Aorta (tissue), 5 donors: ENCODE results near the gene PALLD. TPM values are rescaled to one million over a fixed set of nuclear protein-coding genes. Genes with fewer than 3 reads are reported as not detected.

Experiments
- ATAC-seq: fragments of 200-7000 bp; cut with Tn5 transposase; one replicate; pipeline ENCODE4 v1.9.1; 2022; ENCODE audit warnings: moderate library complexity; ENCODE audit not compliant: low FRiP score
- DNase-seq, 2 donors: peaks; one replicate each; pipeline ENCODE4 v3.0.0-alpha.2; 2020
- H3K27ac ChIP-seq, 2 donors: one replicate each; pipeline ENCODE4 v1.5.1; 2013; ENCODE audit warnings: low read length in 2 of 2, mild to moderate bottlenecking in 2 of 2, moderate library complexity in 2 of 2, control low read depth in 1 of 2, inconsistent platforms in 1 of 2, low read depth in 1 of 2
- H3K27me3 ChIP-seq, 2 donors: one replicate each; pipeline ENCODE4 v1.6.1; 2013; ENCODE audit warnings: control low read depth in 1 of 2, low read length in 1 of 2, mild to moderate bottlenecking in 1 of 2, moderate library complexity in 1 of 2; ENCODE audit not compliant: insufficient read depth in 2 of 2, control insufficient read depth in 1 of 2
- H3K36me3 ChIP-seq, 2 donors: one replicate each; pipeline ENCODE4 v1.6.1; 2013; ENCODE audit warnings: control low read depth in 1 of 2, low read length in 1 of 2, mild to moderate bottlenecking in 1 of 2; ENCODE audit not compliant: insufficient read depth in 2 of 2, control insufficient read depth in 1 of 2
- H3K4me1 ChIP-seq, 2 donors: one replicate each; pipeline ENCODE4 v1.6.1; 2013; ENCODE audit warnings: low read length in 2 of 2, control low read depth in 1 of 2, mild to moderate bottlenecking in 1 of 2, moderate library complexity in 1 of 2; ENCODE audit not compliant: insufficient read depth in 2 of 2, control insufficient read depth in 1 of 2
- H3K4me3 ChIP-seq, 2 donors: one replicate each; pipeline ENCODE4 v1.5.1; 2013; ENCODE audit warnings: low read length in 2 of 2, control low read depth in 1 of 2, mild to moderate bottlenecking in 1 of 2
- H3K9me3 ChIP-seq: one replicate; pipeline ENCODE4 v1.6.1; 2013; ENCODE audit warnings: mild to moderate bottlenecking, low read length; ENCODE audit not compliant: control insufficient read depth
- WGBS, 2 donors: extraction: QIAGEN DNeasy Blood & Tissue Kit; methylation state at CpG; one replicate each; pipeline ENCODE4 v1.1.7; 2013; 5-methylcytosine and 5-hydroxymethylcytosine counted together
- intact Hi-C, 2 donors: fragments of 100-400 bp; cut with DNase I; formaldehyde crosslinking; loops; one replicate each; pipeline versions ENCODE4 v1.14.2 to v1.15.0; 2022
- polyA plus RNA-seq, 2 donors: library from polyadenylated mRNA; stranded (reverse); fragments of 200-250 nt; gene quantifications; one replicate each; pipeline ENCODE4 v1.2.3, GENCODE V29; 2013
- total RNA-seq, 2 donors: library from RNA; stranded (reverse); fragmentation: NEBNext Ultra II Directional; extraction: Animal tissue kit (Norgen Biotek cat#: 25700); gene quantifications; one replicate each; pipeline ENCODE4 v1.2.1, GENCODE V29; 2021
- donor health status: healthy with polysubstance abuse.
- donor health status: Bipolar disorder and iron deficiency.
- donor health status: DM: no; HTN: no; CAD: no.
- donor health status: DM: no; HTN: no; CAD: no.
- donor health status: DM: yes; HTN: yes; CAD: no.

PALLD gene
- total and polyA plus RNA-seq, 4 donors = 253 to 626 (median 464) TPM

DNA sequence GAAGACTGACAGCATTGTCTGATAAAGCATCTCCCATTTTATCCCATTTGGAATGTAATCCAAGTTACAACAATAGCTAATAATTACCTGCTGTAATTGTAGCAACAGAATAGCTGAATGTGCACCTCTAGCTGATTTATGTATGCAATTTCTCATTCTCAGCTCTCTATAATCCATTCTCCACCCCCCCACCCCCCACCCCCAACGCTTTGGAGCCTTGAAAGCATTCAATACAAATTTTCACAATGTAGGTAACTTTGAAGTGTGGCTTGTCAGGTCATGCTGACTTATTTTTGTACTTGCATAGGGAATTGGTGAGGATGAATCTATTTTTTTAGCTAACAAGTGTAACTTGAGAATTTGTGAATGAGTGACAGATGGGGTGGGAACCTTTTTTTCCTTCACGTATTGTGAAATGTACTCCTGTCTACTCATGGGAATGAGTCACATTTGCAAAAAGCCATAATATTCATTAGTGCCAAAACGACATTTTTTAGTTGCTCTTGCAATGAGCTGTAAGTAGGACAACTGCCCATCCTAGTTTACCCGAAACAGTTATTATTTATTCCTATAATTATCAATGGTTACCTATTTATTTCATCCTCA is 159.3 kb downstream of the PALLD start:
- no peak for ATAC-seq
- Histone ChIP-seq H3K9me3 (no peaks in the 10 kb centered on the region), H3K36me3 (no peaks in the 10 kb centered on the region), H3K4me1 (peaks cover 2 to 4% of the 10 kb centered on the region in 2 donors), H3K27me3 (no peaks in the 10 kb centered on the region), H3K4me3 (no peak overlapping the region), H3K27ac (no peak overlapping the region)
- intact Hi-C loops = loop anchor here in 1 of 2 donors (5.0 kb wide), 1 partner anchor 39 kb away; no protein-coding TSS in a partner anchor
- no peak for DNase-seq
- whole genome bisulfite sequencing, 2 donors = 29 to 33% methylated on average over 4 of the region's 4 CpGs

DNA sequence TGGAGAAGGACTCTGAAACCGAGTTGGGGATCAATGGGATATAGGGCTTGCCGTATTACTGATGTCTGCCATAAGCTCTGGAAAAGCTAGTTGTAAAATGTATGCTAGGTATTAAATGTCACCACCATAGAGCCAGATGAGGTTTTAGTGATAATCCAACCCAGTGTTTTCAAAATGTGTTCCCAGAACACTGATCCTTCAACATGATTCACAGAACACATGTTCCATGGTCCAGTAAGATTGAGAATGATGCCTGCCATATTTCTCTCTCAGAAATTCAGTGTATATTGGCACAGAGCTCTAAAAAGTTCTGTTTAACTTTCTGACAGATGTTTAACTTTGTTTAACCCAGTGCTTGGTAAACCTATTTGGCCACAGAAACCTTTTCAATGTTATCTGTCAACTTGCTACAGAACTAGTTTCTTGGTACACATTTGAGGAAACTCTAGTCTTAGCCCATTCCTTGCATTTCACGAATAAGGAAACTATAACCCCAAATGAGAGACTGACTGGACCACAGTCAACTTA is 160.2 kb downstream of the PALLD start:
- intact Hi-C loops = loop anchor here in 1 of 2 donors (5.0 kb wide), 1 partner anchor 40 kb away; no protein-coding TSS in a partner anchor
- Histone ChIP-seq H3K9me3 (no peaks in the 10 kb centered on the region), H3K27me3 (no peaks in the 10 kb centered on the region), H3K36me3 (no peaks in the 10 kb centered on the region), H3K4me3 (no peak overlapping the region), H3K4me1 (peaks cover 2 to 4% of the 10 kb centered on the region in 2 donors), H3K27ac (no peak overlapping the region)
- 82 to 89% methylated on average over 3 of the region's 3 CpGs for WGBS, 2 donors
- DNase-seq (no peak), ATAC-seq (no peak)

DNA sequence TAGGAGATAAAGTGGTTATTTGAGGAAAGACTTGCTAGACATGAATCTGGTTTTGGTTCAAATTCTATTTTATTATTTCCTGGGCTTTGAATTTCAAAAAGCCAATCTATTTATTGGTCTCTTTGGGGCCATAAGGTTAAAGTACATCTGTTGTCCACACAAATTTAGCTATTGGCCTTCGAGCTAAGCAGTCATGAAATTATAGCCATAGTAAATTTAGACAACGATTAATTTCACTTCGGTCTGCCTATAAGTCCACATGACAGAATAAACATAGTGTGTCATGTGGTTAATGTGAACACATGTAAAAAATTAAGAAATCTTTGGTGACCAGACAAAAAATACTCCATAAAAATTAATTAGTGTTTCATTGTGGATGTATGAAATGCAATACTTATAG is 161.9 kb downstream of the PALLD start:
- Histone ChIP-seq H3K4me3 (no peak overlapping the region), H3K27me3 (no peaks in the 10 kb centered on the region), H3K4me1 (peaks cover 2 to 4% of the 10 kb centered on the region in 2 donors), H3K36me3 (no peaks in the 10 kb centered on the region), H3K27ac (no peak overlapping the region), H3K9me3 (no peaks in the 10 kb centered on the region)
- intact Hi-C loops = loop anchor here in 1 of 2 donors (5.0 kb wide), 1 partner anchor 41 kb away; no protein-coding TSS in a partner anchor
- 84 to 88% methylated on average over 3 of the region's 3 CpGs for WGBS, 2 donors
- DNase-seq = no peak
- ATAC-seq = no peak

- DNase-seq (no peak), ATAC-seq (no peak)
- Histone ChIP-seq H3K27me3 (no peaks in the 10 kb centered on the region), H3K4me3 (no peak overlapping the region), H3K27ac (no peak overlapping the region), H3K36me3 (no peaks in the 10 kb centered on the region), H3K9me3 (no peaks in the 10 kb centered on the region), H3K4me1 (peaks cover 3 to 4% of the 10 kb centered on the region in 2 donors)
- 75 to 77% methylated on average over 3 of the region's 3 CpGs for WGBS, 2 donors
- intact Hi-C loops = loop anchor here in 1 of 2 donors (5.0 kb wide), 1 partner anchor 43 kb away; no protein-coding TSS in a partner anchor
These were observed 163.1 kb downstream of the PALLD start for GRCh38 chr4:168659741-168660465.

- Histone ChIP-seq H3K9me3 (no peaks in the 10 kb centered on the region), H3K27ac (no peak overlapping the region), H3K4me3 (no peak overlapping the region), H3K27me3 (no peaks in the 10 kb centered on the region), H3K4me1 (peaks cover 0 to 1% of the 10 kb centered on the region in 2 donors), H3K36me3 (no peaks in the 10 kb centered on the region)
- 35 to 39% methylated on average over 1 of the region's 1 CpG for whole genome bisulfite sequencing, 2 donors
- DNase-seq (no peak), ATAC-seq (no peak)
- intact Hi-C loops = no loop called here
These were observed 165.6 kb downstream of the PALLD start for GRCh38 chr4:168662297-168662984.

- DNase-seq (no peak), ATAC-seq (no peak)
- intact Hi-C loops = no loop called here
- H3K27ac ChIP-seq = no peak overlapping the region
- H3K4me3 ChIP-seq = no peak overlapping the region
- H3K9me3 ChIP-seq = no peaks in the 10 kb centered on the region
- no peaks in the 10 kb centered on the region for H3K27me3 ChIP-seq
- WGBS, 2 donors = 84 to 91% methylated on average over 2 of the region's 2 CpGs
- H3K36me3 ChIP-seq = no peaks in the 10 kb centered on the region
- peaks cover 0 to 1% of the 10 kb centered on the region in 2 donors for H3K4me1 ChIP-seq
These were observed 167.5 kb downstream of the PALLD start for GRCh38 chr4:168664242-168664891.

DNA sequence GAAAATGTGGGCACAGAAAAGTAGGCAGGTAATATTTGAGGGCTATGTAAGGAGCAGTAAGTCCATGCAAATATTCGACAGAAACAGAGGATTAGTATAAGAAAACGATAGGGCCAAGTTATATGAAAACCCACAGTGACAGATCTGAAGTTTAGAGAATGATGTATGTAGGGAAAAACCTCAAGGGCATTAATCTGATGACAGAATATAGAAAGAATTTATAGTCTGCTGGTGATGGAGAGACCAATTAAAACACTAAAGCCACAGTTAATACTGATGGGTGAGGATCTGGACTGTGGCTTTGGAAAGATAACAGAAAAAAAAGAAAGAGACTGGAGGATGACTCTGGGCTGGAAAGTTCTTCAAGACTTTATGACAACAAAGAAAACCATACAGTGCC is 169.7 kb downstream of the PALLD start:
- H3K4me1 ChIP-seq = peaks cover 0 to 1% of the 10 kb centered on the region in 2 donors
- H3K27ac ChIP-seq = no peak overlapping the region
- 11 to 16% methylated on average over 2 of the region's 2 CpGs for WGBS, 2 donors
- H3K4me3 ChIP-seq = no peak overlapping the region
- H3K9me3 ChIP-seq = no peaks in the 10 kb centered on the region
- intact Hi-C loops = no loop called here
- H3K27me3 ChIP-seq = no peaks in the 10 kb centered on the region
- H3K36me3 ChIP-seq = no peaks in the 10 kb centered on the region
- ATAC-seq (no peak), DNase-seq (no peak)

GRCh38 chr4:168667376-168667775 is 170.5 kb downstream of the PALLD start:
- H3K27me3 ChIP-seq = no peaks in the 10 kb centered on the region
- peaks cover 0 to 1% of the 10 kb centered on the region in 2 donors for H3K4me1 ChIP-seq
- 8 to 15% methylated on average over 3 of the region's 3 CpGs for WGBS, 2 donors
- H3K27ac ChIP-seq = no peak overlapping the region
- H3K9me3 ChIP-seq = no peaks in the 10 kb centered on the region
- no peak overlapping the region for H3K4me3 ChIP-seq
- DNase-seq (no peak), ATAC-seq (no peak)
- intact Hi-C loops = no loop called here
- no peaks in the 10 kb centered on the region for H3K36me3 ChIP-seq
